GM12891 (cell line): ENCODE results near the gene ADPRM.

Source experiments
- POLR2A ChIP-seq: IDR thresholded peaks from 2 replicates; pipeline ENCODE4 v1.6.1; 2011; ENCODE audit warnings: low read depth, low read length, control low read depth
- POLR2AphosphoS5 ChIP-seq: IDR thresholded peaks from 2 replicates; pipeline ENCODE4 v1.6.1; 2011; ENCODE audit warnings: low read depth, low read length, control low read depth
- SPI1 ChIP-seq: IDR thresholded peaks from 2 replicates; pipeline ENCODE4 v1.6.1; 2011; ENCODE audit warnings: low read depth, low read length, control low read depth

DNA sequence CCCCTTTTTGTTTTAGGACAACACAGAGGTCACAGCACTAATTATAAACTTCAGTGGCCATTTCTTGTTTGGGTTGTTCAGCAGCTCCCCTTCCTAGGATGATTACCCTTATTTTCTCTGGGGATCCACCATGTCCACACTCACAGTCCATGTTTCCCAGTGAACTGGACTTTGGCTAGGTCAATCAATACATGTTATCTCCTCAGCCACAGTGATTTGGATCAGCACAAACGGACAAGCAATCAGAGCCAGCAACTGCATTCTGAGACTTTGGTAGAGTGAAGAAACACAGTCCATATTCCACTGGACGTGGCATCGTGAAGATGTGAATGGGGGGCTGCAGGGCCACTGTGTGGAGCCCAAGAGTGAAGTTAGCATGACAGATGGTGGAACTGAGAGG lies 27.9 kb downstream of the ADPRM start:
- TF ChIP-seq POLR2A (no peak), SPI1 (no peak), POLR2AphosphoS5 (no peak)
